DOHH2 (cell line): ENCODE results near the gene COL1A1.

ENCODE experiments used
- H3F3A ChIP-seq: fragments of 200-600 bp; sonication (generic), shearing (Covaris generic); 2 replicates; pipeline ENCODE4 v1.6.0; 2016; ENCODE audit warnings: antibody characterized with exemption, mild to moderate bottlenecking; ENCODE audit not compliant: control insufficient read depth, insufficient read depth
- H3K27ac ChIP-seq: fragments of 200-600 bp; sonication (generic); 2 replicates; pipeline ENCODE4 v1.5.1; 2014; ENCODE audit warnings: low read depth, mild to moderate bottlenecking, low read length, moderate library complexity
- H3K27me3 ChIP-seq: fragments of 200-600 bp; sonication (generic); 2 replicates; pipeline ENCODE4 v1.6.1; 2014; ENCODE audit warnings: mild to moderate bottlenecking, low read length, mixed read lengths; ENCODE audit not compliant: control insufficient read depth
- H3K36me3 ChIP-seq: fragments of 200-600 bp; sonication (generic); 2 replicates; pipeline ENCODE4 v1.6.1; 2014; ENCODE audit warnings: mild to moderate bottlenecking, low read length, moderate library complexity, mixed read lengths; ENCODE audit not compliant: control insufficient read depth
- H3K4me1 ChIP-seq: fragments of 200-600 bp; sonication (generic); 2 replicates; pipeline ENCODE4 v1.6.1; 2014; ENCODE audit warnings: mild to moderate bottlenecking, low read length, mixed read lengths; ENCODE audit not compliant: control insufficient read depth
- H3K4me2 ChIP-seq: fragments of 200-600 bp; sonication (generic); 2 replicates; pipeline ENCODE4 v1.6.0; 2014; ENCODE audit warnings: mild to moderate bottlenecking, low read length, moderate library complexity
- H3K4me3 ChIP-seq: fragments of 200-600 bp; sonication (generic); 2 replicates; pipeline ENCODE4 v1.5.1; 2014; ENCODE audit warnings: mild to moderate bottlenecking, low read length, mixed read lengths
- H3K79me2 ChIP-seq: fragments of 200-600 bp; sonication (generic); 2 replicates; pipeline ENCODE4 v1.6.1; 2014; ENCODE audit warnings: mild to moderate bottlenecking, low read length, mixed read lengths; ENCODE audit not compliant: control insufficient read depth
- H3K9me2 ChIP-seq: fragments of 200-600 bp; sonication (generic); replicated peaks from 2 replicates; pipeline ENCODE4 v1.6.1; 2014; ENCODE audit warnings: mild to moderate bottlenecking, low read length, mixed read lengths; ENCODE audit not compliant: control insufficient read depth
- H3K9me3 ChIP-seq: fragments of 200-600 bp; sonication (generic); 2 replicates; pipeline ENCODE4 v1.6.1; 2014; ENCODE audit warnings: antibody characterized with exemption, low read length, mixed read lengths; ENCODE audit not compliant: control insufficient read depth, insufficient read depth
- H4K20me1 ChIP-seq: fragments of 200-600 bp; sonication (generic); 2 replicates; pipeline ENCODE4 v1.6.0; 2014; ENCODE audit warnings: low read depth, mild to moderate bottlenecking, antibody characterized with exemption, low read length, moderate library complexity; ENCODE audit not compliant: control insufficient read depth, insufficient read depth
- EZH2phosphoT487 ChIP-seq: fragments of 200-600 bp; sonication (generic); IDR thresholded peaks from 2 replicates; pipeline ENCODE4 v1.6.1; 2017; ENCODE audit warnings: borderline replicate concordance, mild to moderate bottlenecking, antibody characterized with exemption, low read length, moderate library complexity, mixed read lengths
- TF ChIP-seq, protein P1 (sequence below): fragments of 200-600 bp; sonication (generic); IDR thresholded peaks from one replicate; pipeline ENCODE4 v1.5.1; 2014; ENCODE audit warnings: antibody characterized with exemption, mild to moderate bottlenecking, low read depth, low read length; ENCODE audit not compliant: poor library complexity, severe bottlenecking

The COL1A1 gene

DNA sequence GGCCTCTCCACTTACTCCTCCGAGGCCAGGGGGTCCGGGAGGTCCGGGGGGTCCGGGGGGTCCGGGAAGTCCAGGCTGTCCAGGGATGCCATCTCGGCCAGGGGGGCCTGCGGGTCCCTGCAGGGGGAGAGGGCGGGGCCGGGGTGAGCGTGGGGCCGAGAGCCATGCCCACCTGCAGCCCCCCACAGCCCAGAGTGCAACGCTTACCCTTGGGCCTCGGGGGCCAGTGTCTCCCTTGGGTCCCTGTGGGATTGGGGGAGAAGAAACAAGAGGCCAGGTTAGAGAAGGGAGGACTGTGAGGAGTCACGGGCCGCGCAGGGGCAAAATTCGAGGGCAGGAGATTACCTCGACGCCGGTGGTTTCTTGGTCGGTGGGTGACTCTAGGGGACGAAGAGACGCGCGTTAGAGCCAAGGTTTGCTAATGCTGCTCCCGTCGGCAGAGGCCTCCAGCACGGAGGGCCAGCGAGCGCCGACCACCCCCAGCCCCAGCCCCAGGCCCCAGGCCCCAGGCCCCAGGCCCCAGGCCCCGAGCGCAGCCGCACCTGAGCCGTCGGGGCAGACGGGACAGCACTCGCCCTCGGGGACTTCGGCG lies 2.1 kb downstream of the COL1A1 start:
- H3K27ac ChIP-seq = no peak overlapping the region
- H3K79me2 ChIP-seq = no peaks in the 10 kb centered on the region
- H3K9me3 ChIP-seq = no peaks in the 10 kb centered on the region
- no peaks in the 10 kb centered on the region for H3K9me2 ChIP-seq
- H3K27me3 ChIP-seq = peaks cover 58% of the 10 kb centered on the region
- H3K4me3 ChIP-seq = no peak overlapping the region
- no peaks in the 10 kb centered on the region for H4K20me1 ChIP-seq
- TF ChIP-seq EZH2phosphoT487 = no peak
- TF ChIP-seq, protein P1, sequence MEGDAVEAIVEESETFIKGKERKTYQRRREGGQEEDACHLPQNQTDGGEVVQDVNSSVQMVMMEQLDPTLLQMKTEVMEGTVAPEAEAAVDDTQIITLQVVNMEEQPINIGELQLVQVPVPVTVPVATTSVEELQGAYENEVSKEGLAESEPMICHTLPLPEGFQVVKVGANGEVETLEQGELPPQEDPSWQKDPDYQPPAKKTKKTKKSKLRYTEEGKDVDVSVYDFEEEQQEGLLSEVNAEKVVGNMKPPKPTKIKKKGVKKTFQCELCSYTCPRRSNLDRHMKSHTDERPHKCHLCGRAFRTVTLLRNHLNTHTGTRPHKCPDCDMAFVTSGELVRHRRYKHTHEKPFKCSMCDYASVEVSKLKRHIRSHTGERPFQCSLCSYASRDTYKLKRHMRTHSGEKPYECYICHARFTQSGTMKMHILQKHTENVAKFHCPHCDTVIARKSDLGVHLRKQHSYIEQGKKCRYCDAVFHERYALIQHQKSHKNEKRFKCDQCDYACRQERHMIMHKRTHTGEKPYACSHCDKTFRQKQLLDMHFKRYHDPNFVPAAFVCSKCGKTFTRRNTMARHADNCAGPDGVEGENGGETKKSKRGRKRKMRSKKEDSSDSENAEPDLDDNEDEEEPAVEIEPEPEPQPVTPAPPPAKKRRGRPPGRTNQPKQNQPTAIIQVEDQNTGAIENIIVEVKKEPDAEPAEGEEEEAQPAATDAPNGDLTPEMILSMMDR = no peak
- H3F3A ChIP-seq = no peaks in the 10 kb centered on the region
- no peaks in the 10 kb centered on the region for H3K36me3 ChIP-seq
- H3K4me2 ChIP-seq = peak overlapping the region; percentile 77
- H3K4me1 ChIP-seq = peaks cover 16% of the 10 kb centered on the region

DNA sequence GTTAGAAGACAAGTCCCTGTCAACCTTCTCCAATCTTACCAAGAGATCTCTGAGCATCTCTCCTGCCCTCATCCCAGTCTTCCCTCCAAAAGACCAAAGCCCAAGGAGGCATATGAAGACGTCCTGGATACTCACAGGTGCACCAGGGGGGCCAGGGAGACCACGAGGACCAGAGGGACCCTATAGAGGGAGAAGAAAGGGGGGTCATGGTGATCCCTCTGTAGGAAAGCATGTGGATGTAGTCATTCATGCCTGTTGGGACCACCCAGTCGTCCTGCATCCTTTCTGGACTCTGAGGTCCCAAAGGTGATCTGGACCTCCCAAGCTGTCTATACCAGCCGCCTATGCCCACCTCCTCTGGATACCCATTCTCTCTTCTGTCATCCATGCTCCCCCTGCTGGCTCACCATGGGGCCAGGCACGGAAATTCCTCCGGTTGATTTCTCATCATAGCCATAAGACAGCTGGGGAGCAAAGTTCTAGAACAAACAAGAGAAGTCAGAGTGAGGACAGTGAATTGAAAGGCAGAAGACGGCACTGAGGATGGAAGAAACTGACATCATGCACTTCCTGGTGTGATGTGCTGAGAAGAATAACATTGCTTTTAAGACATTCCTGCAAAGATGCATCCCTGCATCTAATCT lies 3.3 kb downstream of the COL1A1 start:
- Histone ChIP-seq H3K4me3 (no peak overlapping the region), H3F3A (no peaks in the 10 kb centered on the region), H4K20me1 (no peaks in the 10 kb centered on the region), H3K27me3 (peaks cover 59% of the 10 kb centered on the region), H3K27ac (no peak overlapping the region), H3K36me3 (no peaks in the 10 kb centered on the region), H3K79me2 (no peaks in the 10 kb centered on the region), H3K4me2 (no peak overlapping the region), H3K9me2 (no peaks in the 10 kb centered on the region), H3K4me1 (peaks cover 16% of the 10 kb centered on the region), H3K9me3 (no peaks in the 10 kb centered on the region)
- TF ChIP-seq EZH2phosphoT487 = no peak
- TF ChIP-seq, protein P1 = peak; percentile 83

GRCh38 chr17:50196826-50197225 lies 4.6 kb downstream of the COL1A1 start:
- Histone ChIP-seq H3K27ac (no peak overlapping the region), H3K36me3 (no peaks in the 10 kb centered on the region), H3K4me3 (no peak overlapping the region), H3K4me2 (no peak overlapping the region), H3K9me3 (no peaks in the 10 kb centered on the region), H4K20me1 (no peaks in the 10 kb centered on the region), H3K27me3 (peaks cover 52% of the 10 kb centered on the region), H3K79me2 (no peaks in the 10 kb centered on the region), H3F3A (no peaks in the 10 kb centered on the region), H3K9me2 (no peaks in the 10 kb centered on the region), H3K4me1 (peaks cover 16% of the 10 kb centered on the region)
- no peak for TF ChIP-seq EZH2phosphoT487
- TF ChIP-seq, protein P1 = no peak
